ENCODE measurements around the gene FYN. TPM values are rescaled to one million over a fixed set of nuclear protein-coding genes. Genes with fewer than 3 reads are reported as not detected.

Gene FYN
- polyA plus RNA-seq, 1 donor (not counting 4 experiments of a cell fraction or from before 2014, with no cell fraction given): 24.7 TPM

- Histone ChIP-seq H3K4me1 (ENCODE audit: control insufficient read depth, extremely low read depth, insufficient read depth, low read length) (no peaks in the 10 kb centered on the region), H3K4me3 (ENCODE audit: control insufficient read depth in 2 of 3, extremely low read depth in 1 of 3, insufficient read depth in 2 of 3, low read depth in 1 of 3, low read length in 3 of 3) (no peak overlapping the region), H4K20me1 (ENCODE audit: control insufficient read depth, extremely low read depth, insufficient read depth, low read length) (no peaks in the 10 kb centered on the region), H3K9ac (ENCODE audit: control insufficient read depth, extremely low read depth, insufficient read depth, low read length) (no peak overlapping the region), H3K27ac (ENCODE audit: control insufficient read depth, insufficient read depth, low read length) (no peak overlapping the region), H3K9me1 (ENCODE audit: control insufficient read depth, extremely low read depth, insufficient read depth, low read length) (no peaks in the 10 kb centered on the region), H3K79me2 (ENCODE audit: control insufficient read depth, insufficient read depth, low read length) (no peaks in the 10 kb centered on the region), H3K9me3 (ENCODE audit: control insufficient read depth, low read depth, low read length) (no peaks in the 10 kb centered on the region), H3K36me3 (ENCODE audit: control insufficient read depth in 2 of 2, extremely low read depth in 1 of 2, insufficient read depth in 2 of 2, low read length in 2 of 2) (peaks cover 3 to 13% of the 10 kb centered on the region in 2 experiments), H2AFZ (ENCODE audit: control insufficient read depth, low read length) (no peak overlapping the region), H3K27me3 (ENCODE audit: control insufficient read depth, extremely low read depth, insufficient read depth, low read length) (no peaks in the 10 kb centered on the region), H3K4me2 (ENCODE audit: control insufficient read depth, extremely low read depth, insufficient read depth, low read depth, low read length) (no peak overlapping the region)
- FAIRE-seq (no peak), DNase-seq (ENCODE audit: low read depth, low spot score) (no peak)
- TF ChIP-seq EZH2 (IDR thresholded peaks at IDR 0.05; ENCODE audit: low read length) (no peak), CTCF (optimal IDR thresholded peaks at IDR 0.05 in 1 of 3, IDR thresholded peaks at IDR 0.05 in 1 of 3, conservative IDR thresholded peaks at IDR 0.05 in 1 of 3; ENCODE audit: extremely low read depth in 1 of 3, insufficient read depth in 2 of 3, low read length in 3 of 3) (no peak)
- dilution Hi-C loops (cut with MboI; ENCODE audit: extremely low pct_ligation_motif_present, low sequenced_read_pairs): loop anchor here (25.0 kb wide), 1 partner anchor 260 kb away; no protein-coding TSS in a partner anchor
These were observed 171.0 kb downstream of the FYN start for GRCh38 chr6:111702268-111702667.

DNA sequence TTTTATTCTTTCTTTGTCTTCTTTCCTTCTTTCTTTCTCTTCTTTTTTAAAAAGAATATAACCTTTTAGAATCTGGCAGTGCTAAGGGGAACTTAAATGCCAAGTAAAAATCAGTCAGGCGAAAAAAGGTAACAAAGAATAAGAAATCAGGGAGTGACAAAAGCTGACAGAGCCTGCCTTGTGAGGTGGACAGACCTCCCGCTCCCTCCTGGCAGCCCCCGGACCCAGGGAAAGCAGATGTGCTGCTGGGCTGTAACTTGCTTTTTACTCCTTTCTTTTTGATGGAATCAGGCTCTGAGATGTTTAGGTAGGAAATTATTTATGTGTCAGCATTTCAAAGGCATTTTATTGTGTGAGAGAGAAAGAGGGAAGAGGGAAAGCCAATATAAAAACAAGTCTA lies 172.1 kb downstream of the FYN start:
- H3K9ac ChIP-seq (ENCODE audit: control insufficient read depth, extremely low read depth, insufficient read depth, low read length): no peak overlapping the region
- no peak for DNase-seq (ENCODE audit: low read depth, low spot score)
- H3K36me3 ChIP-seq (ENCODE audit: control insufficient read depth in 2 of 2, extremely low read depth in 1 of 2, insufficient read depth in 2 of 2, low read length in 2 of 2): peaks cover 3 to 12% of the 10 kb centered on the region in 2 experiments
- no peak overlapping the region for H2AFZ ChIP-seq (ENCODE audit: control insufficient read depth, low read length)
- no peaks in the 10 kb centered on the region for H4K20me1 ChIP-seq (ENCODE audit: control insufficient read depth, extremely low read depth, insufficient read depth, low read length)
- no peaks in the 10 kb centered on the region for H3K9me3 ChIP-seq (ENCODE audit: control insufficient read depth, low read depth, low read length)
- no peaks in the 10 kb centered on the region for H3K27me3 ChIP-seq (ENCODE audit: control insufficient read depth, extremely low read depth, insufficient read depth, low read length)
- H3K79me2 ChIP-seq (ENCODE audit: control insufficient read depth, insufficient read depth, low read length): no peaks in the 10 kb centered on the region
- no peak overlapping the region for H3K4me2 ChIP-seq (ENCODE audit: control insufficient read depth, extremely low read depth, insufficient read depth, low read depth, low read length)
- no peak overlapping the region for H3K27ac ChIP-seq (ENCODE audit: control insufficient read depth, insufficient read depth, low read length)
- TF ChIP-seq EZH2 (IDR thresholded peaks at IDR 0.05; ENCODE audit: low read length) (no peak), CTCF (optimal IDR thresholded peaks at IDR 0.05 in 1 of 3, IDR thresholded peaks at IDR 0.05 in 1 of 3, conservative IDR thresholded peaks at IDR 0.05 in 1 of 3; ENCODE audit: extremely low read depth in 1 of 3, insufficient read depth in 2 of 3, low read length in 3 of 3) (no peak)
- dilution Hi-C loops (cut with MboI; ENCODE audit: extremely low pct_ligation_motif_present, low sequenced_read_pairs): loop anchor here (25.0 kb wide), 1 partner anchor 261 kb away; no protein-coding TSS in a partner anchor
- no peaks in the 10 kb centered on the region for H3K4me1 ChIP-seq (ENCODE audit: control insufficient read depth, extremely low read depth, insufficient read depth, low read length)
- no peaks in the 10 kb centered on the region for H3K9me1 ChIP-seq (ENCODE audit: control insufficient read depth, extremely low read depth, insufficient read depth, low read length)
- no peak overlapping the region for H3K4me3 ChIP-seq (ENCODE audit: control insufficient read depth in 2 of 3, extremely low read depth in 1 of 3, insufficient read depth in 2 of 3, low read depth in 1 of 3, low read length in 3 of 3)
- no peak for FAIRE-seq
